NOMO-1 treated with DMSO at 0.1 percent for 48 hours (cell line): ENCODE data around the gene RTL10.

Source experiments
- DNase-seq: peaks from one replicate; lab custom pipeline; 2025; ENCODE audit not compliant: unreplicated experiment; lab: John Stamatoyannopoulos, UW

RTL10 gene

GRCh38 chr22:19877626-19878339, 23.1 kb upstream of the RTL10 start:
- no peak for DNase-seq

GRCh38 chr22:19876941-19877625, 22.4 kb upstream of the RTL10 start:
- DNase-seq = no peak

- DNase-seq = no peak
Observed at GRCh38 chr22:19876314-19876940, 21.8 kb upstream of the RTL10 start.

- DNase-seq = no peak
Observed at GRCh38 chr22:19875531-19876313, 21.0 kb upstream of the RTL10 start.

GRCh38 chr22:19875061-19875530, 20.4 kb upstream of the RTL10 start:
- no peak for DNase-seq

- DNase-seq = no peak
Observed at GRCh38 chr22:19874307-19875060, 19.8 kb upstream of the RTL10 start.

- no peak for DNase-seq
Observed at GRCh38 chr22:19873960-19874306, 19.3 kb upstream of the RTL10 start.

- no peak for DNase-seq
Observed at GRCh38 chr22:19873138-19873959, 18.7 kb upstream of the RTL10 start.

GRCh38 chr22:19872779-19873137, 18.1 kb upstream of the RTL10 start:
- DNase-seq = no peak

GRCh38 chr22:19871845-19872778, 17.4 kb upstream of the RTL10 start:
- DNase-seq = no peak

- DNase-seq = no peak
Observed at GRCh38 chr22:19871023-19871844, 16.6 kb upstream of the RTL10 start.

GRCh38 chr22:19870153-19871022, 15.7 kb upstream of the RTL10 start:
- DNase-seq = no peak

- DNase-seq = no peak
Observed at GRCh38 chr22:19869497-19870152, 15.0 kb upstream of the RTL10 start.

GRCh38 chr22:19868773-19869471, 14.2 kb upstream of the RTL10 start:
- DNase-seq = no peak

GRCh38 chr22:19868333-19868732, 13.7 kb upstream of the RTL10 start:
- DNase-seq = no peak

GRCh38 chr22:19867617-19868016, 12.9 kb upstream of the RTL10 start:
- no peak for DNase-seq
